ENCODE measurements around the gene OBP2A.
A peak's percentile ranks its signal among the peaks of the same experiment; 100 is the strongest.

Gene OBP2A

GRCh38 chr9:135596211-135596610 is 50.3 kb downstream of the OBP2A start:
- TF ChIP-seq CTCF (IDR thresholded peaks at IDR 0.05; ENCODE audit: low read length, missing control alignments), result no peak
- H3K4me3 ChIP-seq (replicated peaks; ENCODE audit: low read depth, low read length), result no peak overlapping the region
- DNase-seq (ENCODE audit: low read depth), result peak; percentile 3

All from fibroblast of pulmonary artery (primary cell).